ENCODE data around the gene MNT.

The MNT gene

DNA sequence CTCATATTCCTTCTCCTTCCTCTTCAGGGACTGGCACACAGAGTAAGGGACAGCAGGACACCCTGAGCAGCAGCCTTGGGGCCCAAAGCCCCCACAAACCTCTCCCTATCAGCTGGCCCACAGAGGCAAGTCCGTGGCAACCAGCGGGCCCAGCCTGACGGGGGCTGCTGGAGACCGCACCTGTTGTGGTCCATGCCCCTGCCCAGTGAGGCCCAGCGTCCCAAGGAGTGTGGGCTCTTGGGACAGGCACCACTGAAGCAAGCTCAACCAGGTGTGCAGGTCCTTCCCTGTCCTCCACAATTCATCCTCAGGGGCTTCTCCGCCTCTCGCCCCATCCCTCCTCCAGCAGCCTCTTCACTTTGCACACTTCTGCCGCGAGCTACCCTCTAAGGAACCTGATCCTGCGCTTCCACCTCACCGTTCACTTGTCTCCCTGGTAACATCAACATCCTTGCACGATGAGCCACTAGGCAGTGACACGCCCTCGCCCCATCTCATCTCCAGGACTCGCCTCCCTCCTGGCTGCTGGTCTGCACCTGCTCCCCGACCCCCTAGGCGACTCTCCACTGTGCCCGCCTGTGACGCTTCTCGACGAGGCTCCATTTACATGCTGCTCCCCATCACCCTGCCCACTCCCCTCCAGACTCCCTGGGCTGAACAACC lies 12.7 kb downstream of the MNT start:
- no peak overlapping the region for H3K27ac ChIP-seq (replicated peaks)
- no peak overlapping the region for H3K4me3 ChIP-seq (replicated peaks; ENCODE audit: insufficient read depth, low read length)
- DNase-seq (ENCODE audit: low read depth in 1 of 2, low spot score in 1 of 2) = no peak
- H3K27me3 ChIP-seq (ENCODE audit: insufficient read depth, poor library complexity, severe bottlenecking) = no peaks in the 10 kb centered on the region
- TF ChIP-seq, protein P1, sequence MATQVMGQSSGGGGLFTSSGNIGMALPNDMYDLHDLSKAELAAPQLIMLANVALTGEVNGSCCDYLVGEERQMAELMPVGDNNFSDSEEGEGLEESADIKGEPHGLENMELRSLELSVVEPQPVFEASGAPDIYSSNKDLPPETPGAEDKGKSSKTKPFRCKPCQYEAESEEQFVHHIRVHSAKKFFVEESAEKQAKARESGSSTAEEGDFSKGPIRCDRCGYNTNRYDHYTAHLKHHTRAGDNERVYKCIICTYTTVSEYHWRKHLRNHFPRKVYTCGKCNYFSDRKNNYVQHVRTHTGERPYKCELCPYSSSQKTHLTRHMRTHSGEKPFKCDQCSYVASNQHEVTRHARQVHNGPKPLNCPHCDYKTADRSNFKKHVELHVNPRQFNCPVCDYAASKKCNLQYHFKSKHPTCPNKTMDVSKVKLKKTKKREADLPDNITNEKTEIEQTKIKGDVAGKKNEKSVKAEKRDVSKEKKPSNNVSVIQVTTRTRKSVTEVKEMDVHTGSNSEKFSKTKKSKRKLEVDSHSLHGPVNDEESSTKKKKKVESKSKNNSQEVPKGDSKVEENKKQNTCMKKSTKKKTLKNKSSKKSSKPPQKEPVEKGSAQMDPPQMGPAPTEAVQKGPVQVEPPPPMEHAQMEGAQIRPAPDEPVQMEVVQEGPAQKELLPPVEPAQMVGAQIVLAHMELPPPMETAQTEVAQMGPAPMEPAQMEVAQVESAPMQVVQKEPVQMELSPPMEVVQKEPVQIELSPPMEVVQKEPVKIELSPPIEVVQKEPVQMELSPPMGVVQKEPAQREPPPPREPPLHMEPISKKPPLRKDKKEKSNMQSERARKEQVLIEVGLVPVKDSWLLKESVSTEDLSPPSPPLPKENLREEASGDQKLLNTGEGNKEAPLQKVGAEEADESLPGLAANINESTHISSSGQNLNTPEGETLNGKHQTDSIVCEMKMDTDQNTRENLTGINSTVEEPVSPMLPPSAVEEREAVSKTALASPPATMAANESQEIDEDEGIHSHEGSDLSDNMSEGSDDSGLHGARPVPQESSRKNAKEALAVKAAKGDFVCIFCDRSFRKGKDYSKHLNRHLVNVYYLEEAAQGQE (IDR thresholded peaks at IDR 0.05; ENCODE audit: insufficient replicate concordance, low read depth) = no peak
- TF ChIP-seq POLR2AphosphoS5 (IDR thresholded peaks at IDR 0.05; ENCODE audit: low read depth) = no peak

DNA sequence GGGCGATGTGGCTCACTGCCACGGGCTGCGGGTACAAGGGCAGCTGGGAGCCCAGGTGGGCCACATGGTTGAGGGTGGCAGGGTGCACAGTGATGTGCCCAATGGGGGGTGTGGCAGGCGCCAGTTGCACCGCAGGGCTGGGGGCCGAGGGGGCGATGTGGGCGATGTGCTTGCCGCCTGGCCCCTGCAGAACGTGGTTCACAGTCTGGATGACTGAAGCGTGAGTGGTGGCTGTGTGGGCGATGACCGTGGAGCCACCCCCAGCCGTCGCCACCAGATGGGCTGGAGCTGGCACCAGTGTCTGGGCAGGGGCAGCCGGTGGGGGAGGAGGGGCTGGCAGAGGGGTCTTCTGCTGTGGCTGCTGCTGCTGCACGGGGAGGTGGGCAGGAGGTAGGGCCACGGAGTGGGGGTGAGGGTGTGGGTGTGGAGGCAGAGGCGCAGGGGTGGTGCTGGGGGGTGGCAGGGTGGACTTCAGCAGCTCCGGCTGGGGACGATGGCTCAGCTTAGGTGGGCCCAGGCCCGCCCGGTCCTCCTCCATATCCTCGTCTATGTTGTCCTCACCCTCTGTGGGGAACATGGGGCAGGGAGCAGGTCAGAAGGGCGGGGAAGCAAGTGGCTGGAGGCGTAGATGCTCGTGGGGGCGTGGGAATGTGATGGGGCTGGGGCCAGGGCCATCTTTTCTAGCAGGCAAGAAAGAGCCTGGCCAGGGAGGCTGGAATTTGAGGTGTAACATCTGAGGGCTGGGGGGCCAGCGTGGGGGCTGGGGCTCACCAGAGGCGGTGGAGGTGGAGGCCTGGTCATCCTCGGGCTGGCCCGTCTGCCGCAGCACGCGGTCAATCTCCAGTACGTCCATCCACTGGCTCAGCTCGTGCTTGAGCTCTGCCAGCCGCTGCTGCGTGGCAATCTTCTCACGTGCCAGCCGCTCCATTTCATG lies 13.5 kb downstream of the MNT start:
- DNase-seq (ENCODE audit: low read depth in 1 of 2, low spot score in 1 of 2) = no peak
- Histone ChIP-seq H3K27me3 (ENCODE audit: insufficient read depth, poor library complexity, severe bottlenecking) (no peaks in the 10 kb centered on the region), H3K4me3 (replicated peaks; ENCODE audit: insufficient read depth, low read length) (no peak overlapping the region), H3K27ac (replicated peaks) (no peak overlapping the region)
- TF ChIP-seq POLR2AphosphoS5 (IDR thresholded peaks at IDR 0.05; ENCODE audit: low read depth) = no peak
- TF ChIP-seq, protein P2, sequence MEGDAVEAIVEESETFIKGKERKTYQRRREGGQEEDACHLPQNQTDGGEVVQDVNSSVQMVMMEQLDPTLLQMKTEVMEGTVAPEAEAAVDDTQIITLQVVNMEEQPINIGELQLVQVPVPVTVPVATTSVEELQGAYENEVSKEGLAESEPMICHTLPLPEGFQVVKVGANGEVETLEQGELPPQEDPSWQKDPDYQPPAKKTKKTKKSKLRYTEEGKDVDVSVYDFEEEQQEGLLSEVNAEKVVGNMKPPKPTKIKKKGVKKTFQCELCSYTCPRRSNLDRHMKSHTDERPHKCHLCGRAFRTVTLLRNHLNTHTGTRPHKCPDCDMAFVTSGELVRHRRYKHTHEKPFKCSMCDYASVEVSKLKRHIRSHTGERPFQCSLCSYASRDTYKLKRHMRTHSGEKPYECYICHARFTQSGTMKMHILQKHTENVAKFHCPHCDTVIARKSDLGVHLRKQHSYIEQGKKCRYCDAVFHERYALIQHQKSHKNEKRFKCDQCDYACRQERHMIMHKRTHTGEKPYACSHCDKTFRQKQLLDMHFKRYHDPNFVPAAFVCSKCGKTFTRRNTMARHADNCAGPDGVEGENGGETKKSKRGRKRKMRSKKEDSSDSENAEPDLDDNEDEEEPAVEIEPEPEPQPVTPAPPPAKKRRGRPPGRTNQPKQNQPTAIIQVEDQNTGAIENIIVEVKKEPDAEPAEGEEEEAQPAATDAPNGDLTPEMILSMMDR (IDR thresholded peaks at IDR 0.05; ENCODE audit: insufficient read depth, low read length) = no peak
- TF ChIP-seq, protein P1 (IDR thresholded peaks at IDR 0.05; ENCODE audit: insufficient replicate concordance, low read depth) = no peak
- no peak for TF ChIP-seq GABPA (IDR thresholded peaks at IDR 0.05; ENCODE audit: low read depth)
- no peak for TF ChIP-seq SPI1 (IDR thresholded peaks at IDR 0.05; ENCODE audit: borderline replicate concordance, low read depth)

DNA sequence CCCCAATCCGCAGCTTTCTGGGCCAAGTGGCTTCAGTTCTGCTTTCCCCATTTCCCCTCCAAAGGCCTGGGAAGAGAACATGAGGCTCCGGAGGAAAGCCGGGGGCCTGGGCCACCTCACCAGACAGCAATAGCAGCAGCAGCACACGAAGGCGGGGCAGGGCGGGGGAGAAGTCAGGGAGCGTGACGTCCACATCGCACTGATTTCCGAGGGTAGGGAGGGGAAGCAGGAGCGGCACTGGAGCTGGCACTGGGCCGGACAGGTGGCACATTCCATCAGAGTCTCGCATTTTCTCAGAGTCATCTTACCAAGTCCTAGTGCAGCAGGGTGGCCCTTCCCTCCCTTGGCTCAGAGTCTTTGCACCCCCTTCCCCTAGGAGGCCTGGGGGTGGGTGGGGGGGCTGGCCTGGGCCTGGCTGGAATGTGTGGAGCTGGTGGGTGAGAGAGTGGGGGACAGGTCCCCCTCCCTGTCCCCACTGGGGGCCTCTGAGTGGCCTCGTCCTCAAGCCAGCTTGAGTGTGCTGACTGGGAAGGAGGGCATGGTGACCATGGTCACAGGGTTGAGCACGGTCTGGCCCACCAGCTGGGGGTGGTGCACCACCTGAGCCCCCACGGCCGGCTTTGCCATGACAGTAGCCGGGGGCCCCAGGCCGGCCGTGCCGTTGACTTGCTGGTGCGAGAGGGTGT lies 14.3 kb downstream of the MNT start:
- no peak overlapping the region for H3K27ac ChIP-seq (replicated peaks)
- DNase-seq (ENCODE audit: low read depth in 1 of 2, low spot score in 1 of 2) = no peak
- TF ChIP-seq, protein P2 (IDR thresholded peaks at IDR 0.05; ENCODE audit: insufficient read depth, low read length) = no peak
- TF ChIP-seq POLR2AphosphoS5 (IDR thresholded peaks at IDR 0.05; ENCODE audit: low read depth) (no peak), SPI1 (IDR thresholded peaks at IDR 0.05; ENCODE audit: borderline replicate concordance, low read depth) (no peak), GABPA (IDR thresholded peaks at IDR 0.05; ENCODE audit: low read depth) (no peak)
- TF ChIP-seq, protein P1 (IDR thresholded peaks at IDR 0.05; ENCODE audit: insufficient replicate concordance, low read depth) = no peak
- no peaks in the 10 kb centered on the region for H3K27me3 ChIP-seq (ENCODE audit: insufficient read depth, poor library complexity, severe bottlenecking)
- H3K4me3 ChIP-seq (replicated peaks; ENCODE audit: insufficient read depth, low read length) = no peak overlapping the region
